GM12892 (cell line): ENCODE measurements around the gene MYH10.

Source experiments
- POLR2A ChIP-seq: IDR thresholded peaks from 2 replicates; pipeline ENCODE4 v1.6.1; 2011; ENCODE audit warnings: low read depth, low read length, control low read depth
- POLR2AphosphoS5 ChIP-seq: IDR thresholded peaks from 2 replicates; pipeline ENCODE4 v1.6.1; 2011; ENCODE audit warnings: low read depth, low read length, control low read depth

- no peak for TF ChIP-seq POLR2A
- no peak for TF ChIP-seq POLR2AphosphoS5
Observed at GRCh38 chr17:8445536-8445935, 185.0 kb downstream of the MYH10 start.
